ENCODE data around the gene CEACAM18.

CEACAM18 gene

GRCh38 chr19:51539821-51540366 lies 61.6 kb downstream of the CEACAM18 start:
- H3K9me3 Mint-ChIP-seq = no peaks in the 10 kb centered on the region
- H3K27me3 Mint-ChIP-seq = peaks cover 77 to 89% of the 10 kb centered on the region in 2 donors
- H3K4me1 Mint-ChIP-seq (ENCODE audit: low read depth in 2 of 2) = no peaks in the 10 kb centered on the region
- H3K4me3 Mint-ChIP-seq = no peak overlapping the region
- no peaks in the 10 kb centered on the region for H3K36me3 Mint-ChIP-seq (ENCODE audit: insufficient read depth)
- ATAC-seq (replicated peaks) = no peak
- no peak overlapping the region for H3K27ac Mint-ChIP-seq
- no peak for DNase-seq

Data from effector memory CD8-positive, alpha-beta T cell (primary cell).